HPDE6-E6E7 (cell line): ENCODE results near the gene HYAL3.
"Not testable (repeated sequence)": the region's sequence is repeated elsewhere in the genome, so short reads cannot be mapped to it uniquely, and the experiment has no call there.

ENCODE experiments used
- DNase-seq: peaks from one replicate; pipeline ENCODE4 v3.0.0; 2011; ENCODE audit warnings: missing footprints; ENCODE audit errors: extremely low spot score

The HYAL3 gene

DNA sequence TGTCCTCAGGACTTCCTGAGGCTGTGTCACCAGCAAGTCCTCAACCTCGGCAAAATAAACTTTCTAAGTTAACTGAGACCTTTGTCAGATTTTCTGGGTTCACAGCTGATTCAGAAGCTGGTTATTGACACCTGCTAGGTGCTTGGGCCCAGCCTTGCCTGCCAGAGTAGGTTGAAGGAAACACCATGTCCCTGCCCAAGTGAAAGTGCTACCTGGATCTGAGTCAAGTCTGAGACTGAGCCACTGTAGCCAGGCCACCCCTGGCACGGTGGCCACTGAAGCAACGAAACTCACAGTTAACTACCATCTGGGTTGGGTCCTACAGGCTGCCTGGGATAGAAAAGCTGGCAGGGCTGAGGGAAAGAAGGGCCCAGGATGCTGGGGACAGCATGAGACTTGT, 15.1 kb upstream of the HYAL3 start:
- no peak for DNase-seq

DNA sequence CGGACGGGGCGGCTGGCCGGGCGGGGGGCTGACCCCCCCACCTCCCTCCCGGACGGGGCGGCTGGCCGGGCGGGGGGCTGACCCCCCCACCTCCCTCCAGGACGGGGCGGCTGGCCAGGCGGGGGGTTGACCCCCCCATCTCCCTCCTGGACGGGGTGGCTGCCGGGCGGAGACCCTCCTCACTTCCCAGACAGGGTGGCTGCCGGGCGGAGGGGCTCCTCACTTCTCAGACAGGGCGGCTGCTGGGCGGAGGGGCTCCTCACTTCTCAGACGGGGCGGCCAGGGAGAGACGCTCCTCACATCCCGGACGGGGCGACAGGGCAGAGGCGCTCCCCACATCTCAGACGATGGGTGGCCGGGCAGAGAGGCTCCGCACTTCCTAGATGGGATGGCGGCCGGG, 12.8 kb upstream of the HYAL3 start:
- DNase-seq: not testable (repeated sequence)

DNA sequence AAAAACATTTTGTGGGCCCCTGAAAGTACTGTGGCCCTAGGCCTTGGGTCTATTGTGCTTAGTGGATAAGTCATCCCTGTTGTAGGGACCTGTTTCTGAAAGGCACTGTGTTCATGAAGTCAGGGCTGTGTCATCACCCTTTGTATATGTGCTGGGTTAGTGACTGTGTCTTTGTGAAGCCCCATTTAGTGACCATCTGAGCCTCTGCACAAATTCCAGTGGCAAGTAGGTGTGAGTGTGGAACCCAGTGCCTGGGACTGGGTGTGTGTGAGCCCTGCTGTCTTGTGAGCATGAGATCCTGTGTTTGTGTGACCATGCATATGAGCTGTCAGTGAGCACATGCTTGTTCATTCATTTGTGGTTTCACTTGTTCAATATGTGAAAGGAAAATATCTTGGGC, 5.4 kb upstream of the HYAL3 start:
- DNase-seq: no peak

DNA sequence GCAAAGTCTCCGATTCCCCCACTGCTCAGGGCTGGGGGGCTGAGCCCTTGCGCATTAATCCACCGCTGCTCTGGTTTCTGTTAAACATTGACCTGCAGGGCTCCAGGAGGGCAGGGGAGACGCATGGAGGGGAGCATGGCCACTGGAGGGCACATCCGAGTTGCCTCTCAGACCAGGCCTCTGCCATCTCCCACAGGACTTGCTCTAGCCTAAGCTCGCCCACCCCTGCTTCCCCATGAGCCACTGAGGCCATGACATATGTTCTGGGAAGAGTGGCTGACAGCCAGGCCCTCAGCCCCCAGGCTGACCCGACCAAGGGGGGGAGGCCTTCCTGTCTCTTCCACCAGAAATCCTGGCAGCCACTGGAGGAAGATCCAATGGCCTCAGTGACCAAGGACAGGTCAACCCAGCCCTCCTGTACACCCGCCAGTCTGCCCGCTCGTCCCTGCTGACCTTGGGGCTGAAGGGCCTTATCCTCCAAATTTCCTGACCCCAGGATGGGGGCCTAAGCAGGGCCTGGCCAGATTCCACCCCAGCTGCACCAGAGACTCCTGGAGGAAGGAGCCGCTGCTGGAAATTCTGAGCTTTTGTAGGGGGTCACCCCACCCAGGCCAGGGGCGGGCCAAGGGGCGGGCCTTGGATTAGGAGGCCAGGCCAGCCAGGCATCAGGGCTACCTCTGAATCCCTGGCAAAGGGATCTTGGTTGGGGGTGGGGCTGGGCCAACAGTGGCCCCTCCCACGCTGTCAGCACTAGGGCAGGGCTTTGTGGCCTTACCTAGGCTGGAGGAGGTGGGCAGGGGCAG, 4.0 kb upstream of the HYAL3 start, which contains the start of gene HYAL1:
HYAL1 (minus strand) TSS at position 562 of the 803 bp plus-strand sequence. CDS start 618 bp downstream, outside the sequence.
- no peak for DNase-seq

DNA sequence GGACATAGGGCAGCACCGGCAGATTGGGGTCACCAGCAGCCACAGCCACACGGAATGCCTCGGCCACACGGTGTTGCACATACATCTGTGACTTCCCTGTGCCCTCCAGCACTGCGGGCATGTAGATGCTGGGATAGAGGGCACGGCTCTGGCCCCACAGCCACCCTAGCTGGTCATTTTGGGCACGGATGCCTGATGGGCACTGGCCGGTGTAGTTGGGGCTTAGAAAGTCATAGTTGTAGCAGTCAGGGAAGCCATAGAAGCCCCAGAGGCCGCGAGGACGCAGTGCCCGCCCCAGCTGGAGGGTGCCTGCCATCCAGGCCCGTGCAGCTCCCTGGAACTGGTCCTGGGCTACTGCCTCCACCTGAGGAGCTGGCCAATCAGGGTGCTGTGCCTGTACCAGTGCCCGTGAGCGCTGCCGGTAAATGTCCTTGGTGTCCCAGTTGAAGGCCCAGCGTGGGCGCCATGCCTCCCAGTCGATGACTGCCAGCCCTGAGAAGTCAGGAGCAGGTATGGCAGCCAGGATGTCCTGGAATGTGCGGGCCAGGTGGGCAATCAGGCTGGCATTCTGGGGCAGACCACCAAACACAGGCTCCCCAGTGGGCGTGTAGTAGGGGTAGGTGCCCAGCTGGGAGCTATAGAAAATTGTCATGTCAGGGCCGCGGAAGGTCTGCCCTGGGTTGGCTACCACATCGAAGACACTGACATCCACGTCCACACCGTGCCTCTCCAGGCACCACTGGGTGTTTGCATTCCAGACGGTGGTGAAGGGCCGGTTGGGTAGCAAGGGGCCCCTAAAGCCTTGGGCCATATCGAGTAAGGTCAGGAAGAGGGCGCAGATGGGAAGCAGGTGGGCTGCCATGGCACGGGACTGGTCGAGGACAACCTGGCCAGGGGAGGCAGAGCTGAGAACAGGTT, 3.1 kb upstream of the HYAL3 start:
- no peak for DNase-seq

DNA sequence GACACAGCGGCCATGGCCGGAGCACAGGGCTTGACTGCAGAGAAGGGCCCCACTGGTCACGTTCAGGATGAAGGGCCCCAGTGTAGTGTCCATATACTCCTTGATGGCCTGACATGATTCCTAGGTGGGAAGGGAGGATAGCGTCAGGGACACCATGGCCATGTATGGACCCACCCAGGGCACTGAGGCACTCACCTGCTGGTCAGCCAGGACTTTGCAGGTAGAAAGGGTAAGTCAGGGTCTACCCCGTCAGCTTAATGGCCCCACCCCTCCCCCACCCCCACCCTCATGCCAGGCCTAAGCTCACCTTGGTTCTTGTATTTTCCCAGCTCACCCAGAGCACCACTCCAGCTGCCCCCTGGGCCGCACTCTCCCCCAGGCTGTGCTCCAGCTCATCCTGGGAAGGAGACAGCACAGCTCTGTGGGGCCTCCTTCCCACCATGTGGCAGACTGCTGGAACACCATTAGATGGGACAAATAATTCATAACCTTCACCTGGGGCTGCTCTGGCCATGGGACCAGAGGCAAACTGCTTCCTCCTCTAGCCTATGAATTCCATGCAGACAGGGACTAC, 1.6 kb upstream of the HYAL3 start:
- DNase-seq: no peak

DNA sequence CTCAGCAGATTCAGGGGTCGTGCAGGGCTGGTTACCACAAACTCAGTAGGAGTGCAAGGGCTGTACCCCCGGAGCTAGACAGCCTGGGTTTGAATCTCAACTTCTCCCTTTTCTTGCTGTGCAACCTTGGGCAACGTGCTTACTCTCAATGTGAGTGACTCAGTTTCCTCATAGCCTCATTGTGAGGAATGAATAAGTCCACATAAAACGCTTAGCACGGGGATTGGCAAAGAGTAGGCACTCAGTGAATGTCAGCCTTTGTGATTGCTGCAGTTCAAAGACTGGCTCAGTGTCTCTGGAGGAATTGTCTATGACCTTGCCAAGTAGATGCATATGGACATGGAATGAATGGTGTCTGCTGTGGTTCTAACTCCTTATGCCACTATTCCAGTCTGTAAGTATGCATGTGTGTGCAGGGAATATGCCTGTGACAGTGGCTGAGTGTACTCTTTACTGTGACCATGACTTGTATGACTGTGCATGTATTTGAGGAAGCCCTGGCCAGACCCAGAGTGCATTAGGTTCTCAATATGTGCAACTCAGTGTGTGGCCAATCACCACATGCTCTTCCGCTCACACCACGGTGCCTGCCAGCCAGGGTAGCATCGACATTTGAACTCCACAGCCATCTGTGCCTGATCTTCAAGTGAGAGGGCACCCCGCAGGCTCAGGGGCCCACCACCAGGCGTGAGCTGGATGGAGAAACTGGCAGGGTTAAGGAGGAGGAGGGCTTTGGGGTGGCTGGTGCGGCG, 900 bp upstream of the HYAL3 start:
- DNase-seq: no peak

DNA sequence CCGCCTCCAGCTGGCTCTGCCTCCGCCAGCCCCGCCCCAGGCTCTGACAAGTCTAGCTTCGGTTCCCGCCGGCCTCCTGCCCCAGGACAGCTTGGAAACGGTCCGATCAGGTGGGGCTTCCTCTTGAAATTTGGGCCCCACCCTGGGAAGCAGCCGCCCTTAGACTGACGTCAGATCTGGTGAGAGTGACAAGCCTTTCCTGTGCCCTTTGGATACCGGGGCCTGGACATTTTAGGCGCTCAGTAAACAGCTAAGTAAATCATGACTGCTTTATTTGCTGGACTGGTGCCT, 378 bp upstream of the HYAL3 start:
- peak; percentile 60 for DNase-seq

DNA sequence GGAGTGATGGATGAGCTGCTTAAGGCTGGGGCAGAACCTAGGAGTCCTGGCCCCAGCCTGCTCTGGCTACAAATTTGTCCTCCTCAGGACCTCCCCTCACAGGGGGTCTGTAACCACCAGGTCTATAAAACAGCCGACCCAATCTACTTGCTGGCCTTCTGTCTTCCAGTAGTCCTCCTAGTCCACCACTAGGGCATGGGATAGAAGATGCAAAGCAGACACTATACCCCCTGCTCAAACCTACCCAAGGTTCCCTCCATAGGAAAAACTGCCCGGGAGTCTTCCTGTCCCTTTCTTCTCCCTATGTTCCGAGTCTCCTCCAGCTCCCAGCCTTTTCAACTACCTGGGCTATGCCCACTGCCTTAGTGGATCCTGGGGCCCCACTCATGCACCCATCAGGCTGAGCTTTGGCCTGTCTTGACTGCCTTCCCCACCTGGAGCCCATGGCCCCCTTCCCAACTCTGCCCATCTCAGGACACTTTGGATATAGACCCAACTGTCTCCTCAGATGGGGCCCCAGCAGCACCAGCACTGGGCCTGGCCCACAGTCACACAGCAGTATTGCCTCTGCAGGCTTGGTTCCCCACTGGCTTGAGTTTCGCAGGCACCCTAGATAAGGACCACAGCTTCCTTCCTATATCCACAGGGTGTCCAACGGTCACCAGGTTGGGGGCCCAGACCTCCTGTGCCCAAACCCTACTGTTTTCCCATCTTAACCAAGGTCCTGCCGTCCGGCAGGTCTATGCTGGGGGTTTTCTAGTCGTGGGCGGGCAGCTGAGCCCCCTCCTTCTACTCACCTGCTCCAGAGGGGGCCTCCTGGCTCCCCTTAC, 1.1 kb downstream of the HYAL3 start:
- no peak for DNase-seq

DNA sequence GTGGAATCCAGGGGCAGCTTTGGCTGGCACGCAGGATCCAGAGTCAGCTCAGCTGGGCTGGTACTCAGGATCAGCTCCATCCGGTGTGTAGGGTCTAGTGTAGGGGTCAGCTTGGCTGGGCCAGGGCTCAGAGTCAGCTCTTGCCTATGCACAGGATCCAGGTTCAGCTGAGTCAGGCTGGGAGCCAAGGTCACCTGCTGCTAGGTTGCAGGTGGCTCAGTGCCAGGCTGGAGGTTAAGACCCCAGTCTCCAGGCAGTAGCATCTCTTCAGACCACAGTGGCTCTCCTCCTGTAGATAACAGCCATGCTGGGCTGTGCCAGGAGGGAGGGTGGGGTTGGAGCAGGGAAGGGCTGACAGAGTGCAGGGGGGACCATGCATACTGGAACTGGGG, 1.8 kb downstream of the HYAL3 start:
- no peak for DNase-seq

DNA sequence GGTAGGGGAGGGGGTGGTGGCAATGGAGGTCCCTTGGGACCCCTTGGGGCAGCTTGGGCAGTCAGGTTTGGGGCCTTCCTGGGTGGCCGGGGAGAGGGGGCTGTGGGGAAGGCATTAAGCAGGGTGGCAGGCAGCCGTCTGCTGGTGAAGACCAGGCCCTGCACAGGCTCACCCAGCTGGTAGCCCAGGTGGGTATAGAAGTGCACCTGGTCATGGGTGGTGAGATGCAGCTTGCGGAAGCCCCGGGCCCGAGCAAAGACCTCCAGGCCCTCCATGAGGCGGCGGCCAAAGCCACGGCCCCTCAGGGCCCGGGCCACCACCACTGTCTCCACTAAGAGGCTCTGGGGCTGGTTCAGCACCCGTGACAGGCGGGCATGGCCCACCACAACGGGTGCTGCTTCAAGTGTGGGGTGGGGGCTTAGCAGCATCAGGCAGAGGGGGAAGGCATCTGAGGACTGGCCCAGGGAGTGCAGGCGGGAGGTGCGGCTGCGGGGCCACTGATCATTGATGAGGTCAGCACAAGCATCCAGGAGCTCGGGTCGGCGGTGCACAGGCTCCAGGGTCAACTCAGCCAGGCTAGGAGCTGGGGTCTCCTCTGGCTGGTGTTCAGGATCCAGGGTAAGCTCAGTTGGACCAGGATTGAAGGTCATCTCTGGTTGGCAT, 2.4 kb downstream of the HYAL3 start:
- no peak for DNase-seq

DNA sequence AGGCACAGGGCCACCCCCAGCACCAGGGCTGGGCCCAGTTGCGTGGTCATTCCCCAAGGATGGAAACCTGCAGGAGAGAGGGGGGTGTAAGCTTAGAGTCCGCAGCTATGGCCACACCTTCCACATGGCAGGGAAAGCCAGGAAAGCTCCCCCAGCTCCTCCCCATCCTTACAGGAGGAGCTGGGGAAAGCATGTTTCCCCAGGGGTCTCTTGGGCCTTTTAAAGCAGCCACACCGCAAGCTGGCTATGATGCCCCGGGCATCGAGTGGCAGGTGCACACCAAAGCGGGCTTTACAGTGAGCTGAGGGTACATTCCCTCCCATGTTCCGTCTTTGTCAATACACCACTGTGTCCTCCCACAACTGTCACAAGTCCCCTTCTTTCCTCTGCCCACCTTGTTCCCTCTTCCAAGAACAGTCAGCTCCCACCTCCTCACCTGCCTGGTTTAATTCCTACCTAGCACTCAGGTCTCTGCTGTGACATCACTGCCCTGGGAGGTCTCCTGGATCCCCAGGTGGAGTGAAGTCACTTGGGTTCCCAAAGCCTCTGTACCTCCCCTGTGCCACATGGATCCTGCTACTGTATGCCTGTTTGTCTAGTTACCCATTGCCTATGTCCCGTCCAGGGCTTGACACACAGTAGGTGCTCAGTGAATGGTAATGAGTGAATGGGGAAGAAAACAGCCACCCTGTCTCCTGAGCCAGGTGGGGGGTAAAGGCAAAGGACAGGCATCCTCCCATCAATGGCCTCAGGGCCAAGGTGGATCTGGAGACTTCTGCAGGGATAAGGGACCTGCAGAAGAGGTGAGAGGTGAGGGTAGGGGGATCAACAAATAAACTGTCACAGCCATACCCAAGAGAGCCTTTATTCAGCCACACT, 3.4 kb downstream of the HYAL3 start:
- DNase-seq: no peak

DNA sequence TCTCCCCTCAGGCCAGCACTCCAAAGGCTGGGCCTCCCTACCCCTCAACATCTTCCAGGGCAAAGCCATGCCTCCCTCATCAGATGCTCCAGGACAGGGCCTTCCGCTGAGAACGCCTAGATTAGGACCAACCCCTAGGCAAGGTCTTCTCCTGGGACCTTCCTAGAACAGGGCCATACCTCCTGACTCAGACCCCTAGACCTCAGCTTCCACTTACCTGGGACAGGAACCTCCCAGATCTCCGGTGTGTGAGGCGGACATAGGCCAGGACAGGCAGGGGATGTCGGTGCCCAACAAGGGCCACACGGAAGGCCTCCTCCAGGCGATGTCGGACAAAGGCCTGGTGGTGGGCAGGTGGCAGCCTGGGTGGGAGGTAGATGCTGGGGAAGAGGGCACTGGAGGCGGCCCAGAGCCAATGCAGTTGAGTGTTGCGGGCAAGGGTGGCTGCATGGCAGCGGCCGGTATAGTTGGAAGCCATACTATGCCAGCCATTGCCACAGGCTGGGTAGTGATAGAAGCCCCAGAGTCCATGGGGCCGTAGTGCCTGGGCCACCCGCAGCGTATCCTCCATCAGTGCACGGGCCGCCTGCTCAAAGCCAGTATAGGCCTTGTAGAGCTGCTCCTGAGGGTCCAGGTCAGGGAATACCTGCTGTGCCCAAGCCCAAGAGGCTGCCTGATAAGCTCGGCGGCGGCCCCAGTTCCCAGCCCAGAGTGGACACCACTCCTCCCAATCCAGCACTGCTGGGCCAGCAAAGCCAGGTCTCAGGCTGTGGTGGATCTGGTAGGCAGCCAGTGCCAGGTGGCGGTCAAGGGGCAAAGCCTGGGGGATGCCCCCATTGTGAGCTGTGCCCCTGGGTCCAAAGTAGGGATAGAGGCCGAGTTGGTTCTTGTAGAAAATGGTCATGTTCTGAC, 4.5 kb downstream of the HYAL3 start:
- no peak for DNase-seq

DNA sequence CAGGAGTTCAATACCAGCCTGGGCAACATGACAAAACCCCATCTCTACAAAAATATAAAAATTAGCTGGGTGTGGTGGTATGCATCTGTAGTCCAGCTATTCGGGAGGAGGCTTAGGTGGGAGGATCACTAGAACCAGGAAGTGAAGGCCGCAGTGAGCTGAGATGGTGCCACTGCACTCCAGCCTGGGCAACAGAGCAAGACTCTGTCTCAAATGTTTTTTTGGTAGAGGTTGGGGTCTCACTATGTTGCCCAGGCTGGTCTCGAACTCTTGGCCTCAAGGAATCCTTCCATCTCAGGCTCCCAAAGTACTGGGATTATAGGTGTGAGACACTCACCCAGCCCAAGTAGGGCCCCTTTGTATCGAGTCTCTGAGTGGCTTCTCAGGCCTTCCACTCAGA, 5.1 kb downstream of the HYAL3 start:
- DNase-seq: no peak

DNA sequence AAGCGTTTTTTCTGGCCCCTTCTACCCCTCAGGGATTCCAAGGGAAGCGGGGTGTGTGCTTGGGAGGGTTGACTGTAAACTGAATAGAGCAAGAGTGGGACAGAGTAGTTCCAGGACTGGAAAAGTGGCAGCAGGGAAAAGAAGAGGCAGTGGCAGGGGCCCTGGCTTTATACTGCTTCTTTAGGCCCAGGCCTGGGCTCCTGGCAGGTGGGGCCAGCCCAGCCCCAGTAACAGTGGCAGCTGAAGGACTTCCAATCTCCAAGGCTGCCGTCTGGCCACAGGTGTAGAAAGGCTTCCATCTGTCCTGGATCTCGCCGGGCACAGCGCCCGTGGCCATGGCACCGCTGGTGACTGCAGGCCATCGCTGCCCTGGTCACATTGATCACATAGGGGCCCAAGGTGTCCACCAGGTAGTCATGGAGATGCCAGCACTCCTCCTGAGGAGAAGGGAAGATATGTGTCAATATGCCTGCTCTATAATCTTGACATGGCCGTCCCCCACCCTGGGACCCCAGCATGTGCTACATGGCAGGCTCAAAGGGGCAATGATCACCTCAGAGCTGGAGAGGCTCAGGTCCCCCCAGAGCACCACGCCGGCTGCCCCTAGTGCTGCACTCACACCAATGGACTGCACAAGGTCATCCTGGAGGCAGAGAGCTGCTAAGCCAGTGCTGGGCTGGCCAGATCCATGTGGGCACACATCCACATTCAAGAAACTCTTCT, 6.0 kb downstream of the HYAL3 start:
- no peak for DNase-seq

DNA sequence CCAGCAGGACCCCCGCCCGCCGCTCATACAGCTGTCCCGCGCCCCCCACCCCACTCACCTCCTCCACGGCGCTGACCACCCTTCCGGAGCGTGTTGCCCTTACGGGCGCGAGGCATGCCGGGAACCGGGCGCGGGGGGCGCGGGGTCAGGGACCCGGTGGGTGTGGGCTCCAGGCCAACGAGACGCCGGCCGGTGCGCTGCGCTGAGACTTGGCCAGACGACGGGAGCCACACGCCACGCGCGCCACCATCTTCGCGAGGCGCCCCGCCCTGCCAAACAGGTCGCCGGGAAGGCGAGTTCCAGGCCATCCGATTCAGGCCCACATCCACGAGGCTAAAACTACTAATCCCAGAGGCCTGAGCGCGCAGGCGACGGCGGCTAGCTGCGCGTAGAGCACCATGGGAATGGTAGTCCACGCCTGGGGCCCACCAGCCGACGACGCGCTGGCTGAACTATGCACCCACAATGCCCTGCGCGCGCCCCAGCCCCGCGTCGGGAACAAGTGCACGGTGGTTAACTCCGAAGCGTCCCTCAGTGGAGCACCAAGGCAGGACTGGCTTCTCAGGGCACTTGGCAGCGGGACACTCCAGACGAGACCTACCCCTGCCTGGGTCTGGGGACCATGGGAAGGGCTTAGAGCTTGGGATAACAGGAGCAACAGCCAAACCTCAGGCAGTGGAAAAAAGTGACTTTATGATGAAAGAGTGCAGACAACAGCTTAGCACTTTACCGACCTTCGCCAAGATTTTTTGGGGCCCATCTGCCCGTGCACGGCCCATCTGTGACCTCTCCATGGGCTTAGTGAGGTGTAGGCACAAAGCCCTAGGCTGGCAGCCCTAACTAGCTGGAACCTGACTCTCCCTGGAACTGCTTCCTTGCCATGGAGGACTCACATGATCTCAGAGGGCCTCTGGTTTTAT, 6.8 kb downstream of the HYAL3 start, which contains the start of gene IFRD2:
IFRD2 (minus strand) TSS at position 271 of the 920 bp plus-strand sequence; CDS start at position 116, 155 bp downstream.
- peak; percentile 65 for DNase-seq
